ENCODE data around the gene CALCOCO1. TPM values are rescaled to one million over a fixed set of nuclear protein-coding genes. Genes with fewer than 3 reads are reported as not detected.
"Not testable (repeated sequence)": the region's sequence is repeated elsewhere in the genome, so short reads cannot be mapped to it uniquely, and the experiment has no call there.

CALCOCO1 gene
- total RNA-seq, 1 experiment from 2014 or later = 88.9 TPM

DNA sequence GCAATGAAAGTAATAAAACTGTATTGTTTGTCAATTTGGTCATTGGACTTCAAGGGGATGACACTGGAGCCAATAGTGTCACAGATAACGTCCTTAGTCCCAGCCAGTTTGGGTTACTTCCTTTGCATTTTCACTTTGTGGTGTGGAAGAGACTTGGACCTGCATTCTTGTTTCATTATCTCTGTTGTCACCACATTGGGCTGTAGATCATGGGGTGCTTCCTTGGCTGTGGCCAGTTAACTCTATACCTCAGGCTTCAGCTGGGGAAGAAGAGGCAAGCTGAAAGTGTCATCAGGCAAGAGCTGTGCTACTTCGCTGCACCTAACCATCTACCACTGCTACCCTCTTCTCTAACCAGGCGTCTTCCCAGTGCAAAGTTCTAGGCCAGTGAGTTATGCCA lies 39.6 kb upstream of the CALCOCO1 start:
- CTCF ChIA-PET = no interaction called here

DNA sequence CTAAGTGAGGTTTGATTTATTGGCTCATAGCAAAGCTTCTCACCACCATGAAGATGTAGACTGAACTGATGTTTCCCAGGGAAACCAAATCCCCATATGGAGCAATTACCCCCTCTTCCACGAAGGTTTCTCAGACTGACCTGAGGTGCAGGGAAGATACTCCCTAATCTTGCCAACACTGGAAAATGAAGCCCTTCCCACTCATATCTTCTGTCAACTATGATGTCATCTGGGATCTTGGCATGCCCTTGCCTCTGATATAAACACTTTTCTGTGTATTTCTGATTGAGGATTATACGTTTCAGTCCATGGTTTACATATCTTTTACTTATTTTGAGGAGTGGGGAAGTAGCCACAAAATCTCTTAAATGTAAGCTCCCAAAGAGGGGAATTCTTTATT lies 38.6 kb upstream of the CALCOCO1 start:
- Histone ChIP-seq H3K9me2 (ENCODE audit: insufficient read depth) (no peaks in the 10 kb centered on the region), H3K79me2 (ENCODE audit: low read depth) (no peaks in the 10 kb centered on the region), H3K27ac (no peak overlapping the region), H3K4me1 (replicated peaks; ENCODE audit: insufficient read depth) (peaks cover 32% of the 10 kb centered on the region), H3K9me3 (ENCODE audit: insufficient read depth, low read depth) (no peaks in the 10 kb centered on the region), H3K27me3 (ENCODE audit: insufficient read depth, low read depth) (no peaks in the 10 kb centered on the region), H4K20me1 (ENCODE audit: insufficient read depth) (no peaks in the 10 kb centered on the region), H3K36me3 (ENCODE audit: low read depth) (no peaks in the 10 kb centered on the region), H3K4me3 (no peak overlapping the region), H3F3A (ENCODE audit: insufficient read depth, low read depth) (peaks cover 18% of the 10 kb centered on the region; the same call in 1 of the 2 replicates), H2AFZ (no peak overlapping the region), H3K4me2 (no peak overlapping the region)
- POLR2A ChIA-PET (ENCODE audit: unreplicated experiment) = no interaction called here
- no peak for TF ChIP-seq EZH2 (IDR thresholded peaks at IDR 0.05; ENCODE audit: low read depth)
- TF ChIP-seq, protein P1, sequence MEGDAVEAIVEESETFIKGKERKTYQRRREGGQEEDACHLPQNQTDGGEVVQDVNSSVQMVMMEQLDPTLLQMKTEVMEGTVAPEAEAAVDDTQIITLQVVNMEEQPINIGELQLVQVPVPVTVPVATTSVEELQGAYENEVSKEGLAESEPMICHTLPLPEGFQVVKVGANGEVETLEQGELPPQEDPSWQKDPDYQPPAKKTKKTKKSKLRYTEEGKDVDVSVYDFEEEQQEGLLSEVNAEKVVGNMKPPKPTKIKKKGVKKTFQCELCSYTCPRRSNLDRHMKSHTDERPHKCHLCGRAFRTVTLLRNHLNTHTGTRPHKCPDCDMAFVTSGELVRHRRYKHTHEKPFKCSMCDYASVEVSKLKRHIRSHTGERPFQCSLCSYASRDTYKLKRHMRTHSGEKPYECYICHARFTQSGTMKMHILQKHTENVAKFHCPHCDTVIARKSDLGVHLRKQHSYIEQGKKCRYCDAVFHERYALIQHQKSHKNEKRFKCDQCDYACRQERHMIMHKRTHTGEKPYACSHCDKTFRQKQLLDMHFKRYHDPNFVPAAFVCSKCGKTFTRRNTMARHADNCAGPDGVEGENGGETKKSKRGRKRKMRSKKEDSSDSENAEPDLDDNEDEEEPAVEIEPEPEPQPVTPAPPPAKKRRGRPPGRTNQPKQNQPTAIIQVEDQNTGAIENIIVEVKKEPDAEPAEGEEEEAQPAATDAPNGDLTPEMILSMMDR (conservative IDR thresholded peaks at IDR 0.05) = no peak
- DNase-seq = no peak
- intact Hi-C loops (cut with micrococcal nuclease; ENCODE audit: unreplicated experiment) = loop anchor here (2.0 kb wide), 1 partner anchor 187 kb away; no protein-coding TSS in a partner anchor
- CTCF ChIA-PET = interaction anchor here (0.7 to 1.0 kb wide), 2 partner anchors 9 to 230 kb away, joined by 3 read pairs; no protein-coding TSS in a partner anchor
- BruUV-seq (replicated peaks) = no TSS peak

More for the DNA sequence above, 39.6 kb upstream of the CALCOCO1 start:
- H3F3A ChIP-seq (ENCODE audit: insufficient read depth, low read depth) = peaks cover 23% of the 10 kb centered on the region; the same call in 1 of the 2 replicates
- intact Hi-C loops (cut with micrococcal nuclease; ENCODE audit: unreplicated experiment) = loop anchor here (1.0 to 2.0 kb wide), 3 partner anchors 100 to 239 kb away; no protein-coding TSS in a partner anchor
- BruUV-seq (replicated peaks) = no TSS peak
- H3K9me3 ChIP-seq (ENCODE audit: insufficient read depth, low read depth) = no peaks in the 10 kb centered on the region
- no peaks in the 10 kb centered on the region for H3K79me2 ChIP-seq (ENCODE audit: low read depth)
- TF ChIP-seq, protein P1 (conservative IDR thresholded peaks at IDR 0.05) = no peak
- TF ChIP-seq EZH2 (IDR thresholded peaks at IDR 0.05; ENCODE audit: low read depth) = no peak
- no peaks in the 10 kb centered on the region for H3K27me3 ChIP-seq (ENCODE audit: insufficient read depth, low read depth)
- no peaks in the 10 kb centered on the region for H4K20me1 ChIP-seq (ENCODE audit: insufficient read depth)
- no peak overlapping the region for H2AFZ ChIP-seq
- POLR2A ChIA-PET (ENCODE audit: unreplicated experiment) = no interaction called here
- H3K4me1 ChIP-seq (replicated peaks; ENCODE audit: insufficient read depth) = peaks cover 36% of the 10 kb centered on the region
- no peak for DNase-seq
- no peak overlapping the region for H3K4me3 ChIP-seq
- no peak overlapping the region for H3K27ac ChIP-seq
- no peaks in the 10 kb centered on the region for H3K36me3 ChIP-seq (ENCODE audit: low read depth)
- H3K9me2 ChIP-seq (ENCODE audit: insufficient read depth) = no peaks in the 10 kb centered on the region
- no peak overlapping the region for H3K4me2 ChIP-seq

DNA sequence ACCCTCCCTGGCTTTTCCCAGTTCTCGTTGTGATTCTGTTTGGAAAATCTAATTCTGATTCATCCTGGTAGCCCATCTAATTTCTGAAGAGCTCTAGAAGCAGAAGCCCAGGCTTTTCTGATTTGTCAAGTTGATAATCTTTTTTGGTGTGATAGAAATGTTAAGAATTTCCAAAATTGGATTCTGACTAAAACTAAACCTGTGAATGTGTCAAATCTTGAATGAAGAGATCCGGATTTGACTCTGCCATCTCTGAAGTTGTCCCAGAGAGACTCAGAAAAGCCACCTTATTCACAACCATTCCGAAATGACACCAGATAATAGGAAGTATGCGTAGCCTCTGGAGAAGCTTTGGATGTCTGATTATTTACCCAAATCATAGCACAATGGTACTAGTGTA lies 37.4 kb upstream of the CALCOCO1 start:
- BruUV-seq (replicated peaks) = no TSS peak
- TF ChIP-seq, protein P1 (conservative IDR thresholded peaks at IDR 0.05) = no peak
- no peak for TF ChIP-seq EZH2 (IDR thresholded peaks at IDR 0.05; ENCODE audit: low read depth)
- Histone ChIP-seq H3K4me1 (replicated peaks; ENCODE audit: insufficient read depth) (peaks cover 19% of the 10 kb centered on the region), H3K4me2 (no peak overlapping the region), H2AFZ (no peak overlapping the region), H3F3A (ENCODE audit: insufficient read depth, low read depth) (peaks cover 6% of the 10 kb centered on the region; the same call in 1 of the 2 replicates), H3K79me2 (ENCODE audit: low read depth) (no peaks in the 10 kb centered on the region), H3K36me3 (ENCODE audit: low read depth) (no peaks in the 10 kb centered on the region), H3K27me3 (ENCODE audit: insufficient read depth, low read depth) (no peaks in the 10 kb centered on the region), H3K27ac (no peak overlapping the region), H3K9me2 (ENCODE audit: insufficient read depth) (no peaks in the 10 kb centered on the region), H3K9me3 (ENCODE audit: insufficient read depth, low read depth) (no peaks in the 10 kb centered on the region), H4K20me1 (ENCODE audit: insufficient read depth) (no peaks in the 10 kb centered on the region), H3K4me3 (no peak overlapping the region)
- no peak for DNase-seq
- ChIA-PET POLR2A (ENCODE audit: unreplicated experiment) (interaction anchor here (0.7 kb wide), 1 partner anchor 19 kb away, joined by 7 read pairs; no protein-coding TSS in a partner anchor), CTCF (interaction anchor here (0.6 to 0.7 kb wide), 2 partner anchors 88 to 515 kb away, joined by 3 to 5 read pairs; no protein-coding TSS in a partner anchor)
- intact Hi-C loops (cut with micrococcal nuclease; ENCODE audit: unreplicated experiment) = no loop called here

DNA sequence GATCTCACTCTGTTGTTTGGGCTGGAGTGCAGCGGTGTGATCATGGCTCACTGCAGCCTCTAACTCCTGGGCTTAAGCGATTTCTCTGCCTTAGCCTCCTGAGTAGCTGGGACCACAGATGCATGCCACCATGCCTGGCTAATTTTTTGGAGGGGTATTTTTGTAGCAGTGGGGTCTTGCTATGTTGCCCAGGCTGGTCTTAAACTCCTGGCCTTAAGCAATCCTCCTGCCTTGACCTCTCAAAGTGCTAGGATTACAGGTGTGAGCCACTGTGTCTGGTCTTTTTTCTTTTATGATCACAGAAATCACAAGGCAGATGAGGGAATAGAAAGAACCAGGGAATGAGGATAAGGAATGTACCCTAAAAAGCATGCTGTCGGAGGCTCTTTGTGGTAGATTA lies 35.5 kb upstream of the CALCOCO1 start:
- H3F3A ChIP-seq (ENCODE audit: insufficient read depth, low read depth); CTCF ChIA-PET; H3K4me3 ChIP-seq; H3K27ac ChIP-seq; POLR2A ChIA-PET (ENCODE audit: unreplicated experiment); H3K4me2 ChIP-seq; H2AFZ ChIP-seq; H3K36me3 ChIP-seq (ENCODE audit: low read depth); H3K4me1 ChIP-seq (replicated peaks; ENCODE audit: insufficient read depth); H3K27me3 ChIP-seq (ENCODE audit: insufficient read depth, low read depth); intact Hi-C loops (cut with micrococcal nuclease; ENCODE audit: unreplicated experiment); BruUV-seq (replicated peaks); H4K20me1 ChIP-seq (ENCODE audit: insufficient read depth); H3K79me2 ChIP-seq (ENCODE audit: low read depth); H3K9me3 ChIP-seq (ENCODE audit: insufficient read depth, low read depth); DNase-seq; H3K9me2 ChIP-seq (ENCODE audit: insufficient read depth): not testable (repeated sequence)

Measured in PC-9 (cell line).